ENCODE data around the gene SLC24A4.

The SLC24A4 gene

GRCh38 chr14:92407410-92407809 lies 84.4 kb downstream of the SLC24A4 start:
- DNase-seq, result no peak

- no peak for DNase-seq
Observed at GRCh38 chr14:92409043-92409442, 86.1 kb downstream of the SLC24A4 start.

GRCh38 chr14:92411135-92411534 lies 88.2 kb downstream of the SLC24A4 start:
- DNase-seq, result no peak

GRCh38 chr14:92411941-92412340 lies 89.0 kb downstream of the SLC24A4 start:
- no peak for DNase-seq

- DNase-seq, result no peak
Observed at GRCh38 chr14:92412912-92413311, 89.9 kb downstream of the SLC24A4 start.

GRCh38 chr14:92413379-92413778 lies 90.4 kb downstream of the SLC24A4 start:
- DNase-seq, result no peak

- no peak for DNase-seq
Observed at GRCh38 chr14:92414690-92415445, 91.9 kb downstream of the SLC24A4 start.

- DNase-seq, result no peak
Observed at GRCh38 chr14:92415969-92416368, 93.0 kb downstream of the SLC24A4 start.

GRCh38 chr14:92416544-92416943 lies 93.6 kb downstream of the SLC24A4 start:
- no peak for DNase-seq

GRCh38 chr14:92417759-92418158 lies 94.8 kb downstream of the SLC24A4 start:
- DNase-seq, result no peak

GRCh38 chr14:92421751-92422150 lies 98.8 kb downstream of the SLC24A4 start:
- no peak for DNase-seq

- DNase-seq, result no peak
Observed at GRCh38 chr14:92425101-92425500, 102.1 kb downstream of the SLC24A4 start.

- DNase-seq, result no peak
Observed at GRCh38 chr14:92426237-92426636, 103.3 kb downstream of the SLC24A4 start.

GRCh38 chr14:92427096-92427495 lies 104.1 kb downstream of the SLC24A4 start:
- no peak for DNase-seq

GRCh38 chr14:92430686-92431085 lies 107.7 kb downstream of the SLC24A4 start:
- no peak for DNase-seq

GRCh38 chr14:92431199-92431725 lies 108.3 kb downstream of the SLC24A4 start:
- DNase-seq, result no peak

GRCh38 chr14:92433407-92433806 lies 110.4 kb downstream of the SLC24A4 start:
- DNase-seq, result no peak

GRCh38 chr14:92435154-92435553 lies 112.2 kb downstream of the SLC24A4 start:
- DNase-seq, result no peak

GRCh38 chr14:92436115-92436776 lies 113.3 kb downstream of the SLC24A4 start:
- DNase-seq, result no peak

- DNase-seq, result no peak
Observed at GRCh38 chr14:92437309-92437708, 114.3 kb downstream of the SLC24A4 start.

- no peak for DNase-seq
Observed at GRCh38 chr14:92437729-92438285, 114.8 kb downstream of the SLC24A4 start.

GRCh38 chr14:92439537-92440344 lies 116.8 kb downstream of the SLC24A4 start:
- peak in 1 of 3 experiments; percentile 48 for DNase-seq
